Sciatic nerve (tissue), 2 donors: ENCODE results near the gene WRAP73. TPM values are rescaled to one million over a fixed set of nuclear protein-coding genes. Genes with fewer than 3 reads are reported as not detected.

Experiments
- ATAC-seq: fragments of 200-7000 bp; cut with Tn5 transposase; one replicate; pipeline ENCODE4 v1.9.1; 2020; ENCODE audit warnings: mild to moderate bottlenecking, moderate library complexity
- DNase-seq: peaks from one replicate; pipeline ENCODE4 v3.0.0-alpha.2; 2020; ENCODE audit warnings: low spot score
- intact Hi-C: fragments of 100-400 bp; cut with DNase I; formaldehyde crosslinking; loops from one replicate; pipeline ENCODE4 v1.14.2; 2022
- total RNA-seq: library from RNA; stranded (reverse); fragmentation: NEBNext Ultra II Directional; extraction: Animal tissue kit (Norgen Biotek cat#: 25700); gene quantifications from one replicate; pipeline ENCODE4 v1.2.1, GENCODE V29; 2021
- donor health status: DM: no; HTN: no; CAD: no.
- donor health status: DM: no; HTN: no; CAD: no.

Gene WRAP73
- total RNA-seq, 1 donor from 2014 or later, result 18.9 TPM

DNA sequence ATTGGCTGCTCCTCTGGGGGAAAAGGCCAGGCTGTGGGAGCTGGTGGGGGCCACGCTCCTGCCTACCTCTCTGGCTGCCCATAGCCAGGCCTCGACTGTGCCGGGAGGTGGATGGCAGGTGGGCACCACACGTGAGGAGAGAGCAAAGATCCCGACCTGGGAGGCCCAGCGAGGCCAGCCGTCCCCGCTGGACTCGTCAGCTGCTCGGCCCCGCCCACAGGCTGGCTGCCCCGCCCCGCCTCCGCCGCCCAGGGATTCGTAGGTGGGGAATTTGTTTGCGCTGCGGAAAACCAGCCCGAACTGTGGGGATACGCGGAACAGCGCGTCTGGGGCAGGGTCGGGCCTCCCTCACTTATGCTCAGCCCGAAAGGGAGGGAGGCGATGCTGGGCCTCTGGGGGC lies 34.1 kb upstream of the WRAP73 start:
- intact Hi-C loops, result no loop called here
- ATAC-seq, result no peak
- no peak for DNase-seq

DNA sequence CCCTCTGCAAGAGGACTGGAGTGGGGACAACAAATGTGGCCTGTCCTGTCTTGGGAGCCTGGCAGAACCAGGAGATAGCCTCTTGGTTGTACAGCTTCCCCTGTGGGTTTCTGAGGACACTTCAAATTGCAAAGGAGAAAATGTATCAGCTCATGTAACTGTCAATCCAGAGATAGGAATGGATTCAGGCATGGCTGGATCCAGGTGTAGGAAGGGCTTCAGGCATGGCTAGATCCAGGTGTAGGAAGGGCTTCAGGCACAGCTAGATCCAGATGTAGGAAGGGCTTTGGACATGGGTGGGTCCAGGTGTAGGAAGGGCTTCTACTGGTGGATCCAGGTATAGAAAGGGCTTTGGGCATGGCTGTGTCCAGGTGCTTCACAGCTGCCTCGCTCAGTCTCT lies 33.3 kb upstream of the WRAP73 start:
- ATAC-seq (no peak), DNase-seq (no peak)
- intact Hi-C loops, result no loop called here

DNA sequence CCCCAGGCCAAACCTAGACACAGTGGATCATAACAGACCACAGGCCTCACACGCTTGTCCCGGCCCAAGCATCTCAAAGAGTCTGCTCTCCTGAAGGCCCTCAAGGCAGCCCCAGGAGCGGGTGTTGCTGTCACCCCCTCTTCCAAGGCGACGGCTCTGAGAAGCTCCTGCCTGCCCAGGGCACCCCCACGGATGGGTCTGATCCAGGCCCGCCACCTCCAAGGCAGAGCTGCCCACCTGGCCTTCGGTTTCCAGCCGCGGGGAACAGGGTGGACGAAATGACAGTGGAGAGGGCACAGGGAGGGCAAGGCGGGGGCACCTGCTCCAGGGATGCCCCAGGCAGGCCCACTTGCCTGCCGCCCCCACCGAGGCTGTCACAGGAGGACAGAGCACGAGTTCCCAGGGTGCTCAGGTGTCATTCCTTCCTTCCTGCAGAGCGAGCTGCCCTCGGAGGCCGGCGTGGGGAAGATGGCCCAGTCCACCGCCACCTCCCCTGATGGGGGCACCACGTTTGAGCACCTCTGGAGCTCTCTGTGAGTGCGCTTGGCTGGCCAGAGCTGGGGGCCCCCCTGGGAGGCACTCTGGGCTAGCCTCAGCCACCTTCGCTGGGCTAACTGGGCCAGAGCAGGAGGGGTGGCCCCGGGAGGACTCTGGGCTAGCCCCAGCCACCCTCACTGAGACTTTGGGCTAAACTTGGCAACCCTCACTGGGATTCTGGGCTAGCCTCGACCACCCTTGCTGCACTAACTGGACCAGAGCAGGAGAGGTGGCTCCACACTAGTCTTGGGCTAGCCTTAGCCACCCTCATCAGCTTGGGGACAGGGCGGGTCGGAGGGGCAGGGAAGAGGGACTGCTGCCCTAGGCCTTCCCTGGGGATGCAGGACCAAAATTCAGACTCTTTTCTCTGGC lies 32.2 kb upstream of the WRAP73 start:
- intact Hi-C loops, result no loop called here
- ATAC-seq, result no peak
- DNase-seq, result no peak

DNA sequence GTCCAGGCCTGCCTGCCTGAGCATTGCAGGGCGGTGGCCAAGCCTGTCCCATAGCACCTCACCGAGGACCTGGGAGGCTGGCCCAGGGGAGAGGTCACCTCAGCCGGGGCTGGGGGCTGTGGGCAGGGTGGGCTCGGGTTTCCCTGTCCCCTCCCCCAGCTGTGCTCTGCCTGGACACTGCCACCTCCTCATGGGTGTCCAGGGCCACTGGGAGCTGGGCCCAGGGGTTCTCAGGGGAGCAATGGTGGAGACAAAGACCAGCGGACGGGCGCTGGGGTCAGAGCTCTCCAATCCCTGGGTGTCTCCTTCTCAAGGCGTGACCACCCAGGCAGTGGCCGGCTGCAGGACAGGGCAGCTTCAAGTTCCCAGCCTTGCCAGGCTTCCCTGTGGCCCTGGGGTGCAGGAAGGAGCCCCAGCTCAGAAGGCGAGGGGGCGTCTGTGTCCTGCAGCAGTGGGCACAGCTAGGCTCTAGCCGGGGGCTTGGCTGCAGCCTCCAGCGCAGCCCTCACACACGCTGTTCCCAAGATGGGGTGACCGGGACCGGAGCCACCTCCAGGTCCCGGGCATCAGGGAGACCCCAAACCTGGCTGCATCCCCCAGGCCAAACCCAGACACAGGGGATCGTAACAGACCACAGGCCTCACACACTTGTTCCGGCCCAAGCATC lies 31.5 kb upstream of the WRAP73 start:
- ATAC-seq (no peak), DNase-seq (no peak)
- intact Hi-C loops, result no loop called here

DNA sequence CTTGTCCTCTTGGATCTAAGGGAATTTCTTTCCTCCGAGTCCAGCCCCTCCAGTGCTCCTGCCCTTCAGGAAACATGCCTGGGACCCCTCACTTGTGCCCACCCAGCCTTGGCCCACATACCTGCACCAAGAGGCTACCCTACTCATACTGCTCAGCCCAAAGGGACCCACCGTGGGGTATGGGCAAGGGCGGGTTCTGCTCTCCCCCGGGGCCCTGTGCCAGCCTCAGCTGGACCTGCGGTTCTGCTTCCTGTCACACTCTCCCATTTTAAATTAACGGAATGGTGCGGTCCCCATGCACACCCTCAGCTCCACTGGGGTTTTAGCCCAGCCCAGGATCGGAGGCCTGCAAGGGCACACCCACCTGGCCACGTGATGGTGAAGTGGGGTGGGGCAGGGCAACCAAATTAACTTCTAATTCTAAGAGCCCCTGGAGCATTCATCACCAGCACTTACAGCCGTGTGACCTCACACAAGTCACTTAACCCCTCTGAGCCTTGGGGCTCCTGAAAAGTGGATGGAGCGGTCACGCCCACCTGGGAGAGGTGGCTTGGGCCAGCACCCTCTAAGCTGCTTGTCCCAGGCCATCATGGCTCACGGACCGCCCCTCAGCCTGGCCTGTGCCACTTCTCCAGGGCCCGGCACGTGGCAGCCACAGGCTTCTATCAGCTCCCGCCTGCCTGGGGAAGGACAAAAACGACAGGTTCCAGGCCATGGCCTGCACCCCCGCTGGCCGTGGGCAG lies 30.8 kb upstream of the WRAP73 start:
- no peak for DNase-seq
- intact Hi-C loops, result no loop called here
- no peak for ATAC-seq

DNA sequence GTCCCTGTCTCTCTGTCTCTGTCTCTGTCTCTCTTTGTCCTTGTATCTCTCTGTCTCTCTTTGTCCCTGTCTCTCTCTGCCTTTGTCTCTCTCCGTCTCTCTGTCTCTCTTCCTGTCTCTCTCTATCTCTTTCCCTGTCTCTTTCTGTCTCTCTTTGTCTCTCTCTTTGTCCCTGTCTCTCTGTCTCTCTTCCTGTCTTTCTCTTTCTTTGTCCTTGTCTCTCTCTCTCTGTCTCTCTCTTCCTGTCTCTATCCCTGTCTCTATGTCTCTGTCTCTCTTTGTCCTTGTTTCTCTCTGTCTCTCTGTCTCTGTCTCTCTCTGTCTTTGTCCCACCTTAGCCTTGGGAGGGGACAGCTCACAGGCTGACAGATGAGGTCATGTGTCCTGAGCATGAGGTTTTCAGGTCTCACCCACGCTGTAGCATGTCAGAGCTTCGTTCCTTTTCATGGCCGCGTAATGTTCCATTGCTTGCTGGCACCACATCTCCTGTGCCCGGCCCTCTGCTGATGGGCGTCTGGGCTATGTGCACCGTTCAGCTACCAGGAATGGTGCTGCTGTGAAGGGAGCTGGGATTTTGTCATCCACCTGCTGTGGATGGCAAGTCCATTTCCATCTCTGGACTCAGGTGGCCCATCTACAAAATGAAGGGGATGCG lies 30.0 kb upstream of the WRAP73 start:
- intact Hi-C loops, result no loop called here
- DNase-seq (no peak), ATAC-seq (no peak)

DNA sequence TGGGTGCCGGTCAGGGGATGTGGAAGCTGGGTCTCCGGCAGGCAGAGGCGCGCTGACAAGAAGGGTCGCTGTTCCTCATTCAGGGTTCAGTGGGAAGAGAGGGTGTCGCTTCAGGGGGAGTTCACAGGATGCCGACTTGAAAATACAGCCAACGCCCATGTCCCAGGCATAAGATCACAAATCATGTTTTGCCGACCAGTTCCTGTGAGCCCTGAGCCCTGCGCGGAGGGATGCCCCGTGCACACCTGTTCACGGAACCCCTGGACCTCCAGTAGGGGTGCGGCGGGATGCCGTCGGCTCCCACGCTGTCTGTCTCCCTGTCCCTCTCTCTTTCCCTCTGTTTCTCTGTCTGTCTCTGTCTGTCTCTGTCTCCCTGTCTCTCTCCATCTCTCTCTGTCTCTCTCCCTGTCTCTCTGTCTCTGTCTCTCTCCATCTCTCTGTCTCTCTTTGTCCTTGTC lies 29.2 kb upstream of the WRAP73 start:
- ATAC-seq (no peak), DNase-seq (no peak)
- intact Hi-C loops, result no loop called here

DNA sequence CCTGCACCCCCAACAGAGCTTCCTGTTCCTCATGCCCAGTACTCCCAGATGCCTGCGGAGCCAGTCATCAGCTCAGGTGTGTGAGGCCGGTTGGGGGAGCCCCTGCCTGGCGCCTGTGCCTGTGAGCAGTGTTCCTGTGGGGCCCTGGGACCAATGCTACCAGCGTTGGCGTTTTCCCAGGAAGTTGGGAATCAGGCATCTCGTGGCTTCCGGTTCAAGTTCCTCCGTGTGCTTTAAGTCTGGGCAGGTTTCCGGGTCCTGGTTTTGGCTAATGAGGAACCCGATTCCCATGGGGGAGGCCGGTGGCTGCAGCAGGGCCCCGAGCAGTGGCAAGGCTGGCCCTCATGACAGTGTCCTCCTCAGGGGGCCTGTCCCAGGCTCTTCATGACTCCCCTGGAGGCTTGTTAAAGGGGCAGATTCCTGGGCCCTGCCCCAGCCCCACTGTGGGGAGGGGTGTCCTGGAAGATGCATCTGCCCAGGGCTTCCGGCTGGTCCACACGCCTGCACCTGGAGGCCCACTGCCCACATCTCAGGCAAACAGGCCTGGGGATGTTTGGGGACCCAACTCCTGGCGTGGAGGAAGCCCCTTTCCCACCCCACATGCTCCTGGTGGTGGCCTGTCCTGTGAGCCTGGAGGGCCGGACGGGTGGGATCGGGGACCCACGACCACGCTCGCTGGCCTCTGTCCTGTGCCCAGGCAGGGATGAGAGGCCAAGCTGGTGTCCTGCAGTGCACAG lies 28.6 kb upstream of the WRAP73 start:
- ATAC-seq, result no peak

DNA sequence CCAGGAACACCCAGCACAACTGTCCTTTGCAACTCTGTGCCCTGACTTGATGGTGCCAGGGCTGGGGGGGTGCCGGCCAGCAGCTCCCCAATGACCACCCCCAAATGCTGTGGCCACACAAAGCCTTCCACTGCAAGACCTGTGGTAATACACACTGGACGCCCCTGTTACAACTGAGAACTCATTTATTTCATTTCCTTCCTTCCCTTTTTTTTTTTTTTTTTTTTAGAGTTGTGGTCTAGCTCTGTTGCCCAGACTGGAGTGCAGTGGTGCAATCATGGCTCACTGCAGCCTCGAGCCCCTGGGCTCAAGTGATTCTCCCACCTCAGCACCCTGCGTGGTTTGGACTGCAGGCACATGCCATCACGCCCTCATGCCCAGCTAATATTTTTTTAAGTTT lies 27.6 kb upstream of the WRAP73 start:
- intact Hi-C loops, result no loop called here
- DNase-seq (no peak), ATAC-seq (no peak)

More for the DNA sequence above, 28.6 kb upstream of the WRAP73 start:
- no peak for DNase-seq
- intact Hi-C loops, result no loop called here

DNA sequence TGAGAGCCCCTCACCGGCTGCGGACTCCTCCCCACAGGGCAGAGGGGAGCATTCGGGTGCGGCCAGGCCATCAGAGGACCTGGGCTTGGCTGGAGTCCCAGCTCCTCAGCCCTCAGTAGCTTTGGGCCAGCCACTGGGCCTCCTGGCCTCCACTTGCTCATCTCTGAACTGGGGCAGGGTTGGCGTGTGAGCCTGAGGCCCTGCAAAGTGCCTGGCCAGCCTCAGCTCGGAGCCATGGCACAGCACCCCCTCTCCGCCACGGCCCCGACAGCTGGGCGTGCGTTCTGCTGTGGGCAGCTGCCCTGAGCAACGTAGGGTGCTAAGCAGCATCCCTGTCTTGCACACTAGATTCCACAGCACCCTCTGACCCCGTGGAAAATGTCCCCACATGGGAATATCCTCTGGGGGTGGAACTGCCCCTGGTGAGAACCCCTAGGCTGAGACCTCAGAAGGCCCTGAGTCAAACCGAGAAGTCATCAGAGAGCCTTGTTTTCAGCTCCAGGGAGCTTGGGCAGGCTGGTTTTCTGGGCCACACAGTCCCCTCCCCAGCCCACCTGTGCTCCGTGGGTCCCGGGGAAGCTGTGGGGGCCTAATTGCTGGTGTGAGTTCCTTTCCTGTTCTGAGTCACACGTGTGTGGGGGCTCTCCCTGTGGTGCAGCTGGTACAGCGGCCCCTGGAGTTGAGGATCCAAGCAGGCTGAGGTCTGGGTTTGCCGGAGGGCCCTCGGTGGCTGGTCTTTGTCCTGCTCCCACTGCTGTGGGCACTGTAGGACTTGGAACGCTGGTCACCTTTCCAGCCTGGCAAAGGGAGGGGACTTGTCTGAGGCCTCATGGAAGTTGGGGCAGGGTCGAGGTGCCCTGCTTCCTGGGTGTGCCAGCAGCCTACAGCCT lies 26.9 kb upstream of the WRAP73 start:
- intact Hi-C loops, result no loop called here
- ATAC-seq, result no peak
- DNase-seq, result no peak

DNA sequence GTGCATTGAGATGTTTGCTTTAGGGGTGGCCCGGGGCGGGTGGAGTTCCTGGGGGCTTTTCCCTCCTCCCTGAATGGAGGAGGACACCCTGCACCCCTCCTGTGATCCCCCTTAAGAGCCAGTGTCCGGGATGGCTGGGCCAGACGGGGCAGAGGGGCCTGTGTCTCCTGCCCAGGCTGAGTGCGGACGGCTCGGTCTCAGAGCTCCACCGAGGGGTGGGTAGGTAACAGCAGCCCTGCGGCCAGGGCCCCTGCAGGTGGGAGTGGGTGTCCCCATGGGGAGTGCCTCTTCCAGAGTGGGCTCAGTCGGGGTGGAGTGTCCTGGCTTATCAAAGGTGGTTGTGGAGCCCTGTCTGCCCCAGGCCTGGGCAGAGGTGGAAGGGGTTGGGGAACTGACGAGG lies 25.5 kb upstream of the WRAP73 start:
- intact Hi-C loops, result no loop called here
- no peak for DNase-seq
- ATAC-seq, result no peak

DNA sequence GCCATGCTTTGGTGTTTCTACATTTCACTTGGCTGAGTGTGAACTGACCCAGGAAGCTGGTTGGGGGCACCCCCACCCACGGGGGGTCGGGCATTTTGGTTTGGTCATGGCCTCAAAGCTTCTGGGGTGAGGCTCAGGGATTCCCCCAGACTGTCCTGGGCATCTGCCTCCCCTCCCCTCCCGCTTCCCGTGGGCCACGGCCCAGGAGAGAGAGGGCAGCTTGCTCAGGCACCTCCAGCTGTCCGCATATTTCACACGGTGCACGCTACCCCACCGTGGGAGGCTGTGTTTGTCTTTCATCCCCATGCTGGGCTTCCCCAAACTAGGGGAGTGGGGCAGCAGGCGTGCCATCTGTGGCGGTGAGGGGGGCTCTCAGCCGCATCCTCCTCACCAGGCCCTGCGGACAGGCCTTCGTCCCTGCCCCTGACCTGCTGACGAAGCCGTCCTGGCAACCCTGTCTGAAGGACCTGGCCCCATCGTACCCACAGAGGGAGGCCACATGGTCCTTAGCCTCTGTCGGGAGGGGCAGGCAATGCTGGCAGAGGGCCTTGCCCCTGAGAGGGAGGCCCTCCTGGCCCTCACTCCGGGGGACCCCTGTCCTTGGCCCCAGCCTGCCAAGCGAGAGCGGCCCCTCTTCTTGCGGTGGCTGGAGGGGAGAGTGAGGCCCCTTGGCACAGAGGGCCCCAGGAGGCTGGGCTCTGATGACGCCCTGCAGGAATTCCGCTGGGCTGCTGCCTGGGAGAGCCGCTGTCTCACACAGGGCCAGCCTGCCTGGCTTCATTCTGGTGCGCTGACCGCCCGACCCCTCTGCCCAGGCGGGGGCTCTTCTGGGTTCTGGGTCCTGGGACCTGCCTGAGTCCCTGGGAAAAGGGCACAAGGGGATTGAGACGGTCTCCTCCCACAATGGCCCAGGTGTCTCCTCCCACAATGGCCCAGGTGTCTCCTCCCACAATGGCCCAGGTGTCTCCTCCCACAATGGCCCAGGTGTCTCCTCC lies 24.5 kb upstream of the WRAP73 start:
- intact Hi-C loops, result no loop called here
- ATAC-seq, result no peak
- DNase-seq, result no peak

DNA sequence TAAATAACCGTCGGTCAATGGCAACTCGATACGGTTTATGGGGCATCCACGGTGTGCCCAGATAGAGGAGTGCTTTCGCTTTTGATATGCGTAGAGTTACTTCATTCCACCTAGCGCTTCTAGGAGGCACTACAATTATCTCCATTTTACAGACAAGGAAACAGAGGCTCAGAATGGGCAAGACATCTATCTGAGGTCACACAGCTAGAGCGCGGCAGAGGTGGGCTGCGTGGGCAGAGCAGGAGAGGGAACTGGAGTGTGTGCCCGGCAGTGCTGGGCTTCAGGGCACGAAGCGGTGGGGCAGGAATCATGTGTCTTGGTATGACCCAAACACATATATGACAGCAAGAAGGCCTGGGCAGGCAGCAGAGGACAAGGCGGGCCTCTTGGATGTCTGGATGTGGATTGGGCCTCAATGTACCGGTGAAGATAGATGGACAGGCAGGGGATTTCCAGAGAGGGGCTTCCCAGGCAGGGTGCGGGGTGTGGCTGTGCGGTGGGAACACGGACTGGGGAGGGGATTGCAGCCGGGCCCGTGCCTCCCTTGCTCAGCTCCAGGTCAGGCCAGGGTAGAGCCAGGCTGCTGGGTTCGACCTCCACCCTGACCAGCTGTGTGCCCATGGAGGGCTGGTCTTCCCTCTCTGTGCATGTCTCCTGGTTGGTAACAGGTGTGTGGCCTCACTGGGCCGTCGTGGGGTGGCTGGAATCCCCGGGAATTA lies 23.6 kb upstream of the WRAP73 start:
- intact Hi-C loops, result no loop called here
- ATAC-seq, result no peak
- DNase-seq, result no peak

DNA sequence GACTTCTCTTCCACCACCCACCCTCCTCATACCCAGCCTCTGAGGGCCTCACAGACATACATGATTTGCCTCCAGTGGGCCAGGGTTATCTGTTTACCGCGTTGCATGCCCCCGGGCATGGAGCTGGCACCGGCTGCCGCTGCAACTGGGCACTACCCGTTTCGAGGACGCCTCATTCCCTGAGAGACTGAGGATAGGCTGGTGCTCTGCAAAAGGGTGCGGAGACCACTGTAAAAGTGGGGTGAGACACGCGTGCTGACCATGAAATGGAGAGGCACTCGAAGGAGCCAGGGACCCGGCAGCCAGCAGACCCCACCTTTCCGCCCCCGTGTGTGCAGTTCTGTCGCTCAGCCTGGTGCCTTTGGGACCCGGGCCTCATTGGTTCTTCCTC lies 23.1 kb upstream of the WRAP73 start:
- ATAC-seq, result no peak
- intact Hi-C loops, result no loop called here
- no peak for DNase-seq

DNA sequence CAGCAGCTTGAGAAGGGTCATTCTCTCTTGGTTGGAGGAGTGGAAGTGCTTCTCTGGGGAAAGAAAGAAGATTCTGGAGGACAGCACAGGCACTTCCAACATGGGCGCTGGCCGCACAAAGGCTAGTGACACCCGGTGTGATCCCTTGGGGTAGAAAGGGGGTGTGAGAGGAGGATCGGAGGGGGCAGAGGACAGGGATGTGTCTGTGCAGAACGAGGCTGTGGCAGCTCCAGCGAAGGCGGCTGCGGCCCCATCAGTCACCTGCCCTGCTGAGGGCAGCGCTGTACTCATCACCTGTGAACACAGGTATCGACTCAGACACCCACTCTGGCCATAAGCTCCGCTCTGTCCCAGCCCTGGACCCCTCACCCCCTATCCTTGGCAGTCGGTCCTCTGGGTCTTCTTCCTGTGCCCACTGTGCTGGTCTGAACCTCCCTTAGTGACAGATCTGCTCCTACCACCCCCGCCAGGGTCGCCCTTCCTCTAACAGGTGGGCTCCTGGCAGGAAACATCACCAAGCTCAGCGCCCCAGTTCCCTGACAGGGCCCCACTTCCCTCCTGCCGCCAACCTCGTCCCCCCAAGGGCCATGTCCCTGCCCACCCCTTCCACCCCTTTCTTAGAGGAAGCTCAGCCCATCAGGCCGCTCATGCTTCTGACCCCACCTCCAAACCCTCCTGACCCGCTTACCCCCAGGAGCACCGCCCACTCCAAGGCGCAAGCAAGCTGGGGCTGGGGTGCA lies 22.5 kb upstream of the WRAP73 start:
- intact Hi-C loops, result no loop called here
- DNase-seq, result no peak

More for the DNA sequence above, 22.5 kb upstream of the WRAP73 start:
- ATAC-seq, result no peak
